Activated naive CD4-positive, alpha-beta T cell treated with Interleukin-2 at 50 U/mL for 16 hours (primary cell): ENCODE results near the gene ARVCF.
A peak's percentile ranks its signal among the peaks of the same experiment; 100 is the strongest.

Experiments
- DNase-seq: peaks from one replicate; pipeline ENCODE4 v3.0.0-alpha.2; 2020

ARVCF gene, protein sequence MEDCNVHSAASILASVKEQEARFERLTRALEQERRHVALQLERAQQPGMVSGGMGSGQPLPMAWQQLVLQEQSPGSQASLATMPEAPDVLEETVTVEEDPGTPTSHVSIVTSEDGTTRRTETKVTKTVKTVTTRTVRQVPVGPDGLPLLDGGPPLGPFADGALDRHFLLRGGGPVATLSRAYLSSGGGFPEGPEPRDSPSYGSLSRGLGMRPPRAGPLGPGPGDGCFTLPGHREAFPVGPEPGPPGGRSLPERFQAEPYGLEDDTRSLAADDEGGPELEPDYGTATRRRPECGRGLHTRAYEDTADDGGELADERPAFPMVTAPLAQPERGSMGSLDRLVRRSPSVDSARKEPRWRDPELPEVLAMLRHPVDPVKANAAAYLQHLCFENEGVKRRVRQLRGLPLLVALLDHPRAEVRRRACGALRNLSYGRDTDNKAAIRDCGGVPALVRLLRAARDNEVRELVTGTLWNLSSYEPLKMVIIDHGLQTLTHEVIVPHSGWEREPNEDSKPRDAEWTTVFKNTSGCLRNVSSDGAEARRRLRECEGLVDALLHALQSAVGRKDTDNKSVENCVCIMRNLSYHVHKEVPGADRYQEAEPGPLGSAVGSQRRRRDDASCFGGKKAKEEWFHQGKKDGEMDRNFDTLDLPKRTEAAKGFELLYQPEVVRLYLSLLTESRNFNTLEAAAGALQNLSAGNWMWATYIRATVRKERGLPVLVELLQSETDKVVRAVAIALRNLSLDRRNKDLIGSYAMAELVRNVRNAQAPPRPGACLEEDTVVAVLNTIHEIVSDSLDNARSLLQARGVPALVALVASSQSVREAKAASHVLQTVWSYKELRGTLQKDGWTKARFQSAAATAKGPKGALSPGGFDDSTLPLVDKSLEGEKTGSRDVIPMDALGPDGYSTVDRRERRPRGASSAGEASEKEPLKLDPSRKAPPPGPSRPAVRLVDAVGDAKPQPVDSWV

DNA sequence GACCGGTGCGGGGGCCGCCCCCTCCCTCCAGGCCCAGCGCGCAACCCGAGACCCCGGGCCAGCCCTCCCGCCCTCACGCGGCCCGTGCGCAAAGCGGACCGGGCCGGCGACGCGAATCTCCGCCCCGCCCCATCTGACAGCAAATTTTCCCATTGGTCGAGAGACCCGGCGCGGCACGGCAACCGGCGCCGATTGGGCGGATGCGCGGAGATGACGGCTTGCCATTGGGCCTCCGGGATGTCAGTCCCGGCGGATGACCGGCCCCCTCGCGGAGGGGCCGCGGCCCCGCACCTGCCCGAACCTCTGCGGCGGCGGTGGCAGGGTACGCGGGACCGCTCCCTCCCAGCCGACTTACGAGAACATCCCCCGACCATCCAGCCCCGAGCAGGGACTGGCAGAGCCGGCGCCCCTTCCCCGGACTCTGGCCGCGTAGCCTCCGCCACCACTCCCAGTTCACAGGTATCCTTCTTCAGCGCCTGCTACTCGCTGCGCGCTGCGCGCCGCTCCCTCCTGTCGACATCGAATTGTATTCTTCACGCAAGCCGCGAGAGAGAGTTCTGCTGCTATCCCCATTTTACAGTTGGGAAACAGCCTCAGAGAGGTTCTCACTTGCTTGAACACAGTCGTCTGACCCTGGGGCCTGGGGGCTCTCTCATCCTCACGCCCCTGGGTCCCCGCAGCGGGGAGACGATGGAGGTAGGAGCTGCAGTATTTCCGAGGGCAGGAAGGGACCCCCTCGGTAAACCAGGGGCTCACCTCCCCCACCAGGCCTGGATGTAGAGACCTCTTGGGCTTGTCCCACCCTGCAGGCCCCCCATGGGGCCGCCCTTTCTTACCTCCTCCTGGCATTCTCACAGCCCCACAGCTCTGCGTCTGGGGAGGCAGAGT is at the start of gene ARVCF:
Gene ARVCF (minus strand): TSS at position 90 of the 888 bp plus-strand sequence. CDS start 26,029 bp downstream, outside the sequence.
- DNase-seq, result peak; percentile 94

DNA sequence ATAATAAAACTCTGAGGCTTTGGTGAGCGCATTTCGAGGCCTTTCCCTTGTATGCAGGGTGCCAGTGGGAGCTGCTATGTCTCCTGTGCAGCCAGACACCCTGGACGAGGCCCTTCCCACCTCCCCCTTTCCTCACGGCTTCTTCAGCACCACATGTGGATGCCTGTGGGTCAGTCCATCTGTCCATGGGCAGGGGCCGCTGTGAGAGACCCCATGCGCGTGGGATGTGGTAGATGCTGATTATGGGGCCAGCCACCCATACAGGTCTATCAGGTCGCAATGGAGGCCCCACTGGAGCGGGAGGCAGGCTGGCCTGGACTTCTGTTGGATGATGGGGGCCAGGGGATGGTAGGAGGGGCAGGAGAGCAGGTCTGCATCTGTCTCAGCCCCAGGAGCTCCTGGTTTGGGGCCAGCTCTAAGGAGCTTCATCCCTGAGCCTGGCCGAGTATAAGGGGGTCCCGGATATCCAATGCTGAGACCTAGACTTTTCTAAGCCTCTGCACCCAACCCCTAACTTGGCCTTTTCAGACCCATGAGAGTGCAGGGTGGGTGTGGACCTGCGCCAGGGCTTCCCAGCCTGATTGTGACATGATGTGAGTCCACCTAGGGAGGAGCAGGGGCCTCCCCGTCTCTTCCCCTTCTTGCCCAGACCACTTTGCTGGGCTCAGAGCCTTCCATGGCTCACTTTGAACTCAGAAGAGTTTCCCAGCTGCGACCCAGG is 49.4 kb upstream of the ARVCF start:
- no peak for DNase-seq

DNA sequence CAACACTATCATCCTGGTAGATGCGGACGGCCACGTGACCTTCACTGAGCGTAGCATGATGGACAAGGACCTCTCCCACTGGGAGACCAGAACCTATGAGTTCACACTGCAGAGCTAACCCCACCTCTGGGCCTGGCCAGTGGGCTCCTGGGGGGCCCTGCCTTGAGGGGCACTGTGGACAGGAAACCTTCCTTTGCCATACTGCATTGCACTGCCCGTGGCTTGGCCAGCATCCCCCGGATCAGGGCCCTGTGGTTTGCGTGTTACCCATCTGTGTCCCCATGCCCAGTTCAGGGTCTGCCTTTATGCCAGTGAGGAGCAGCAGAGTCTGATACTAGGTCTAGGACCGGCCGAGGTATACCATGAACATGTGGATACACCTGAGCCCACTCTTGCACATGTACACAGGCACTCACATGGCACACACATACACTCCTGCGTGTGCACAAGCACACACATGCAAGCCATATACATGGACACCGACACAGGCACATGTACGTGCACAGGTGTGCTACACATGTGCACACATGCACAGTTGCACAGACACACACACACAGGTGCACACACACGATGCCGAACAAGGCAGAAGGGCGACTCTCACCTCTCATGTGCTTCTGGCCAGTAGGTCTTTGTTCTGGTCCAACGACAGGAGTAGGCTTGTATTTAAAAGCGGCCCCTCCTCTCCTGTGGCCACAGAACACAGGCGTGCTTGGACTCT is 48.1 kb upstream of the ARVCF start:
- DNase-seq, result no peak

DNA sequence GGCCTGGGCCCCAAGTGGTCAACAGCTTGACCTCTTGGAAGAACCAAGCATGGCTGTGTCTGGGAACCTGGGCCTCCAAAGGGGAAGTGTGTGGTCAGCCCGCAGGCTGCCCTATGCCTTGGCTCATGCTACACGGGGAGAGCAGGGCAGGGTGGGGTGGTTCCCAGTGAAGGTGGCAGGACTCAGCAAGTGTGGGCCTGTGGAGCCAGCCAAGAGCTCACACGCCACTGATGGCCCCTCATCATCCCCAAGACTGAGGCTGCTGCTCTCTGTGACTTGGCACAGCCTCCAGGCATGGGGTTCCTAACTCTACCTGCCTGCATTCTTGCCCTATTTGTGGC is 47.5 kb upstream of the ARVCF start:
- DNase-seq, result no peak

DNA sequence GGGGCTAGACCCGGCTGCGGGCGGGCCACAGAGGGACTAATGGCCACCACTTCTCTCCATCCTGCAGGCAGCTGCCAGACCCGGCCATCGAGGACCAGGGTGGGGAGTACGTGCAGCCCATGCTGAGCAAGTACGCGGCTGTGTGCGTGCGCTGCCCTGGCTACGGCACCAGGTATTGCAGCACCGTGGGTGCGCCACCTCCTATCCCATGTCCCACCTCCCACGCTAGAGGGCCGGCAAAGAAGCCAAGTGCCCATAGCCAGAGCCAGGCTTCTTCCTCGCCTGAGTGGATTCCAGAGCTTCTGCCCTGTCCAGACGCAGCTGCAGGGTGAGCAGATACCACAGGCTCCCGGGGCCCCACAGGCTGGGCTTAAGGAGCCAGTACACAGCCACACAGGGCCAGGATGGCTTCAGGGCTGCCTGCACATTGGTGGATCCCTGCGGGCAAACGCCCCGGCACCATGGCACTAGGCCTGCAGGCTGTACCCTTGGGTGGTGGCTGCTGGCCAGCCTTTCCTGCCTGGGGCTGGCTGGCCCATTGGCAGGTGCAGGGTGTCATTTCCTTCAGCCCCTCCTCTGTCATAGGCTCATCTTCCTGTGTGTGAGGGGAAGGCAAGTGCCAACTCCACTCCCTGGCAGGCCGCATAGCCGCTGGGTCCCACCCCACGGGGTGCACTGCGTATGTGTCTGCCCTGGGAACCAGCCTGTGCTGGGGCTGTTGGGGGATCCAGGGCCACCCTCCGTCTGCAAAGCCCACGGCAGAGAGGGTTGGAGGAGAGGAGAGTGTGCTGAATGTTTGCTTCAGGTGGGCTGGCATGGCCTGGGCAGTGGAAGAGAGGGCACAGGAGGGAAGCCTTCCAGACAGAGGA is 46.9 kb upstream of the ARVCF start:
- no peak for DNase-seq

DNA sequence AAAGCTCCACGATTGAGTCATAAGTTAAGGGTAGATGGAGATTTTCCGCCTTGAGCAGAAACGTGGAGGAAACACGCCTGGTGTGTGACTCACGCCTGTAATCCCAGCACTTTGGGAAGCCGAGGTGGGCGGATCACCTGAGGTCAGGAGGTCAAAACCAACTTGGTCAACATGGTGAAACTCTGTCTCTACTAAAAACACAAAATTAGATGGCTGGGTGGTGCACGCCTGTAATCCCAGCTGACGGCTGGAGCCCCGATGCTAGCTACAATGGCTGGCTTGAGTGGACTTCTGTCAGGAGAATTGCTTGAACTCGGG is 46.1 kb upstream of the ARVCF start:
- DNase-seq, result no peak

DNA sequence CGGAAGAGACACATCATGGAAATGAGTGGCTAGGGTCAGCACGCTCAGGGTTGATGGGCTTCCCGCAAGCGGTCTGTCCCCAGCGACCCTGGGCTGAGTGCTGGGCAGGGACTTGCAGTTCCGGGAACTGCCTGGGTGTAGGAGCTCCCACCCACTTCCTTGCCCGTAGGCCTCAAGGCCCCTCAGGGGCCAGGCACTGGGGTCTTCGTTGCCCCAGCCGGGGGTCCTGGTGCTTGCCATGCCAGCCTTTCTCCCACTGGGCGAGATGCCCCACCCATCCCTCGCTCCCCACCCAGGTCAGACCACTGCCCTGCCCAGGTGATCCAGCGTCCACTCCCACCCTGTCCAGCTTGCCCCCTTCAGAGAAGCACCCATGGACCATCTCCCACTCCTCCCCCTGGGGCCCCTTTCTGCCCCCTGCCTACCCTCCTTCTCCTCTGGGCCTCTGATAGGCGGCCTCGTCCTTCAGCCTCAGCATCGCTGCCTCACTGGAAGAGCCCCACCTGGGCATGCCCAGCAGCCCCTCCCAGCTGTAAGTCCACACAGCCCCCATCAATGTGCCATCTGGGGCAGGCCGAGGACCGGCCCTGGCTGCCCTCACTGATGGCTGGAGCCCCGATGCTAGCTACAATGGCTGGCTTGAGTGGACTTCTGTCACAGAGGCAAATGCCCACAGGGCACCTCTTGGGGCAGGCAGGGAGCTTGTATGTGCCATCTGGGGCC is 45.6 kb upstream of the ARVCF start:
- DNase-seq, result no peak

DNA sequence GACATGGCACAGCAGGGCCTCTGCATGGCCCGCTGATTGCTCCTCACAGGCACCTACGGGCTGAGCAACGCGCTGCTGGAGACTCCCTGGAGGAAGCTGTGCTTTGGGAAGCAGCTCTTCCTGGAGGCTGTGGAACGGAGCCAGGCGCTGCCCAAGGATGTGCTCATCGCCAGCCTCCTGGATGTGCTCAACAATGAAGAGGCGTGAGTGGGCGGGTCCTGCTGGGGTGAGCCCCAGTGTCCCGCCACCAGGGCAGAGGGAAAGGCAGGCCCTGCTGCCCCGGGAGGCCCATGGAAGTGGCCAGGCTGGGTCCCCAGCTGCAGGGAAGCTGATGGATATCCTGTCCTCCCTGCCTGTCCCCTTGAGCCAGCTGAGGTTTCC is 44.8 kb upstream of the ARVCF start:
- DNase-seq, result no peak

DNA sequence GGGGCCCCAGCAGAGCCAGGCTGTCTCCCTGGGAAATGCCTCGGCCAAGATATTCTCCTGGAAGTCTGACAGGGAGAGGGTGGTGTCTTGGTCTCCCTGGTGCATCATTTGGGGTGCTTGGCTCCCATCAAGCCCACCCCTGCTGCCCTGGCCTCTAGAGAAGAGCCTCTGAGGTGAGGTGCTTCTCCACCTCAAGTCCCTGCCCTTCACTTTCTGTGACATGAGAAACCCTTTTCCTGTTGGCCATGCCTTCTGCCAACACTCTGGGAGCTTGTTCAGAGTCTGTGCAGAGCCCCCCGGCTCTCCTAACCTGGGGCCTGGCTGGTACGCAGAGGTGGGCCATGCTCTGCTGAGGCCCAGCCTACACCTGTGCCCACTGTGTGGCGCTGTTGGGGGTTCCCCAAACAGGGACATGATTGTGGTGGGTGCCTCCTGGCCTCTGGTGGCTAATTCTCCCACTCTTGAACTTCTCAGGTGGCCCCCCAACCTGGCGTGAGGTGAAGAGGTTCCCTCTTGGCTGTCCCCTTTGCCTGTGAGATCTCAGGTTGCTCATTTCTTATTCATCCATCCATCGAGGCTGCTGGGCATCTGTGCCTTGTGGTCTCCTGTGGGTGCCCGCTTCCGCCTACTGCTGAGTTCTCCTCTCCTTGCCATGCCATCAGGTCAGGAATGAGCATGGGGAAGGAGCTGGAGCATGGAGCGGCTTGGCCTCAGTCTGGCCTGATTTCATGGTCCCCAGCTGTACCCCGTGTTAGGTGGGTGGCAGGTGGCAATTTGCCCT is 44.3 kb upstream of the ARVCF start:
- peak; percentile 12 for DNase-seq

DNA sequence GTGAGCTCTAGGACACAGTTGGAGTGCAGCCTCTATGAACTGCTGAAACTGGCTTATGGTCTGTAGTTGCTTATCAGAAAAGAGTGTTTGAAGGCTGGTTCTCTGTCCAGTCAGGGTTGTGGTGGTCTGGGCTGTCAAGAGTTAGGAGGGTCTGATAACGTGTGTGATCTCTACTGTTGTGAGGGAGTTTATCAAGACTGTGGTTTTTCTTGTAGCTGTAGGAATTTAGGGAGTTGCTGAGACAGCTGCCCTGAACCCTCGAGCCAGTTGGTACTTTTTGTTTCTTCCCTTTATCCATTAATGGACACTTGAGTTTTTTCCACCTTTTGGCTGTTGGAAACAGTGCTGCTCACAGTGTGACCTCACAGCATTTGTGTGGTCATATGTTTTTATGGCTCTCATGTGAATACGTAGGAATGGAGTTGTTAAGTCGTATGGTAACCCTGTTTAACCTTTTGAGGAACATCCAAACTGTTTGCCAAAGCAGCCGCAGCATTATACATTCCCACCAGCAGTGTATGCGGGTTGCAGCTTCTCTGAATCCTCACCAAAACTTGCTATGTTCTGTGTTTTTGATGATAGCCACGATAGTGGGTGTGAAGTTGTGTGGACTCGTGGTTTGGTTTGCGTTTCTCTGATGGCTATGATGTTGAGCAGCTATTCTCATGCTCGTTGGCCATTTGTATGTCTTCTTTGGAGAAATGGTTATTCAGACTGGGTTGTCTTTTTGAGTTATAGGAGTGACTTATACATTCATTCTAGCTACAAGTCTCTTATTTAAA is 42.6 kb upstream of the ARVCF start:
- no peak for DNase-seq

DNA sequence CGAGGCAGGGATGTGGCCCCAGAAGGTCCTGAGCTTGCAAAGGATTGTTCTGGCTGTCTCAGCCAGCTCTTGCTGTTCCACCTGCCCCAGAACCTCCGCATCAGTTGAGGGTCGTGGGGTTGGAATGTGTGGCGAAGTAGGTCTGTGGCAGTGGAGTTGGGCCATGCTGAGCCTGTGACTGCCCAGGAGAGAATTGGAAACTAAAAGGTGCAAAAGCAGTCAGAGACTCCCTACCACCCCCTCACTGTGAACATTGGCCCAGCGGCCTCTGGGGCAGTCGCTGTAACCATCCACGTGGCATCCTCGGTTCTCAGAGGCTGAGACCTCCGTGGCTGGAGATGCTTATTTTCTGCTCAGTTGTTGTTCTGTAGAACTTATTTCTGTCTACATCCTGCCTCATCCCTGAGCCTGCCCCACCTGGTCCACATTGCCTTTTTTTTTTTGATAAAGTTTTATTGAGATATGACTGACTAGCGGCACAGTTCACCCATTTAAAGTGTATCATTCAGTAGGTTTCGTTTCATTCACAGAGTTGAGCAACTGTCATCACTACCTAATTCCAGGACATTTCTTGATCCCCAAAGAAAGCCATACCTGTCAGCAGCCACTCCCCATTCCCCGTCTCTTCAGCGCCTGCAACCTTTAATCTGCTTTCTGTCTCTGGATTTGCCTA is 41.1 kb upstream of the ARVCF start:
- no peak for DNase-seq

DNA sequence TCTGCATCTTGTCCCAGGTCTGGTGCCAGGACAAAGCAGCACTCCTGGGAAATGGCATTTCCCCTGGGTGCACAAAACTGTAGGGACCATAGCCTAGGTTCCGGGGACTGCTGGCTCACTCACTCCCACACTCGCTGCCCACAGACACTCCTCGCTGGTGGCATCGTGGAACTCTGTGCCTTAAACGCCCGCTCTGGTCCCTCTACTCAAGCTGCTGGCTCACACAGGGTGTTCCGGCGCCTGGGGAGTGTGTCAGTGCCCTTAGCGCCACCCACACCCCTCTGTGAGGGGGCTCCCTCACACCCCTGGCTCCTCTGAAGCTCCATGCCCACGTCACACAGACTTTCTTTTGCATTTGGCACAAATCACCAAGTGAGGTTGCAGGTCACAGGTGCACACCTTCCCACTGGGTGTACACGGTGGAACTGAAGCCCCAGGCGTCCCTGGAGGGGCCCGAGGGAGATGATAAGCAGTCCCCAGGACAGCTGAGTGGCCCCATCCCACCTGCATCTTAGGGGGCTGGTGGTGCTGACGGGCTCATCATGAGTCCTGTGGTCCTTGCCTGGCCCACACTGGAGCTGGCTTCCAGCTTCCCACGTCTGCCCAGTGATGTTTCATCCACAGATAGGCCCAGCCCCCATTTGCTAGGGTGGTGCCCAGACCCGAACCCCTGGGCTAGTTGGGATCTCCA is 40.2 kb upstream of the ARVCF start:
- no peak for DNase-seq

DNA sequence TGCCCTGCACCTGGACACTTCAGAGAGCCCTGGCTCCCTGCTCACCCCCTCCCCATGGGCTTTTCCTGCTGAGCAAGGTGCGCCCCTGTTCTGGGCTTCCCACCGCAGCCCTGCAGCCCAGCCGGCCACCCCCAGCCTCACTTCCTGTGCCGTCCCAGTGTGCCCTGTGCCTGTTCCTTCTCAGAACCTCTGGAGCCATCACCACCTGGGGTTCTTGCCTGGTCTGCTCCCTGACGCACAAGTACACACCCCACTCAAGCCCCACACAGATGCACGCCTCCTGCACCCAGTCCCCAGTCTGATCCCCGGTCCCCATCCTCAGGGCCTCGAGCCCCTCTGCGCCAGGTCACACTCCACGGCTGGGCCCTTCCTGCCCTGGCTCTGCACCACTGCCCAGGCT is 39.5 kb upstream of the ARVCF start:
- no peak for DNase-seq

DNA sequence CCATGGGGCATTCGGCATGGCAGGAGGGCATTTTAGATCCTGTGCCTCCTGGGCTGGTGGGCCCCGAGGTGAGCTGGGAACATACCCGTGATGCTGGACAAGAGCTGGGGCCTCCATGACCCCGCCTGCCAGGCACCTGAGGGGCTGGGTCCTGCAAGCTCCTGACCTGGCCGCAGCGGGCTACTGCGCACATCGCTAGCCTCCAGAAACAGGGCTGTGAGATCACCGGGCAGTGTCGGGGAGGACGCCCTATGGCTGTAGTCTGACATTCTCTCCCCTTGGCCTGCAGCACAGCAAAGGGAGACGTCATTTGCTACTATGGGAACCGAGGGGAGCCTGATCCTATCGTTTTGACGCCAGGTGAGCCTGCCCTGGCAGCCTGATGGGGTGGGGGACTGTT is 39.0 kb upstream of the ARVCF start:
- DNase-seq, result no peak

DNA sequence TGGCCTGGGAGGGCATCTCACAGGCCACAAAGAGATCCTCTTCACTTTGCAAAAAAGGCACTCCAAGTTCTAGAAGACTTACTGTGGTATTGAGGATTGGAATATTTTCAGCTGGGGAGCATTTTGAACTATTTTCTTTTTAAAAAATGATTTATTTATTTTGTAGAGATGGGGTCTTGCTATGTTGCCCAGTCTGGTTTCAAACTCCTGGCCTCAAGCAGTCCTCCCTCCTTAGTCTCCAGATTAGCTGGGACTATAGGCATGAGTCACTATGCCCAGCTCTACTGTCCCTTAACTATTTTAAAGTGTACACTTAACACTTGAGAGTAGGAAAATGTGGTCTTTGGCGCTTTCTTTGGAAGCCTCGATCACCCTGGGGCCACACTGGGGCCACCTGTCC is 38.5 kb upstream of the ARVCF start:
- no peak for DNase-seq

DNA sequence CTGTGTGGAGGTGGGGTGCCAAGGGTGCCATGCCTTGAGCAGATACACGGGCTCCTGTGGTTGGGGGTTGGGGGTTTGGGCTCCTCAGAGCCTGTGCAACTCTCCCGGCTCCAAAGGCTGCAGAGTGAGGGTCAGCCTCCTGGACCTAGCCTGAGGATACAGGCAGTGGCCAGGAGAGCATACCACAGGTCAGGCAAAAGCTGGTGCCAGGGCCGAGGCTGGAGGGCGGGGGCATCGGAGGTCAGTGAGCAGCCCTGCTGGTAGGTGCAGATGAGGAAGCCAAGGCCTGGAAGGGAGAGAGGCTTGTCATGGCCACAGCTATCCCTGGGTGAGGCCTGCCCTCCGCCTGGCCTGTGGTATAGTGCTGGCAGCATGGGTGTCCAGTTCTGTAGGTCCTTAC is 37.9 kb upstream of the ARVCF start:
- no peak for DNase-seq

DNA sequence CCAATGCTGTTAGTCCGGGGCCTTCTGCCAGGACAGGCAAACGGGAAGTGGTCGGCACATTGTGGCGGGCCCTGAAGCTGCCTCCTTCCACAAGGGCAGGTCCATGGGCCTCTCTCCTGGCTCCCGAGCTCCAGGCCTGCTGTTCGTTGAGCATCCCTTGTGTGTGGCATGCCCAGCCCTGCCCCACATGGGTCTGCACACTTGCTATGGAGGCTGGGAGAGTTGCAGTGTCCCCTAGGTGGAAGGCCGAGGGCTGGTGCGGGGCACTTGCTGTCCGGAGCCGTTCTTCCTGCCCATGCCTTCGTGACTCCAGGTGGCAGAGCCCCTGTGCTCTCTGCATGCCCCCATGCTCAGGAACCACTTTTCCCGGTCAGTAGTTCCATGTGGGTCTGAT is 37.4 kb upstream of the ARVCF start:
- DNase-seq, result no peak
